Activated CD8-positive, alpha-beta memory T cell treated with anti-CD3 and anti-CD28 coated beads, Interleukin-2, amount 50 U/mL, for 1 hour (primary cell): ENCODE measurements around the gene AGAP1.

ENCODE experiments used
- DNase-seq: peaks from one replicate; pipeline ENCODE4 v3.0.0-alpha.2; 2020; ENCODE audit errors: extremely low read depth

AGAP1 gene

GRCh38 chr2:235765181-235765820 is 271.5 kb downstream of the AGAP1 start:
- no peak for DNase-seq

GRCh38 chr2:235766278-235766677 is 272.4 kb downstream of the AGAP1 start:
- DNase-seq, result no peak

- DNase-seq, result no peak
Observed at GRCh38 chr2:235768606-235769005, 274.8 kb downstream of the AGAP1 start.

GRCh38 chr2:235769046-235769445 is 275.2 kb downstream of the AGAP1 start:
- no peak for DNase-seq

- no peak for DNase-seq
Observed at GRCh38 chr2:235770909-235771820, 277.3 kb downstream of the AGAP1 start.

- no peak for DNase-seq
Observed at GRCh38 chr2:235773188-235773928, 279.5 kb downstream of the AGAP1 start.

GRCh38 chr2:235774153-235774870 is 280.5 kb downstream of the AGAP1 start:
- DNase-seq, result no peak

GRCh38 chr2:235776531-235776930 is 282.7 kb downstream of the AGAP1 start:
- no peak for DNase-seq

- DNase-seq, result no peak
Observed at GRCh38 chr2:235779444-235779896, 285.6 kb downstream of the AGAP1 start.

GRCh38 chr2:235780401-235780800 is 286.6 kb downstream of the AGAP1 start:
- no peak for DNase-seq

GRCh38 chr2:235781775-235782174 is 287.9 kb downstream of the AGAP1 start:
- DNase-seq, result no peak

GRCh38 chr2:235784788-235785187 is 290.9 kb downstream of the AGAP1 start:
- DNase-seq, result no peak

GRCh38 chr2:235789552-235789951 is 295.7 kb downstream of the AGAP1 start:
- DNase-seq, result no peak

GRCh38 chr2:235793163-235793752 is 299.4 kb downstream of the AGAP1 start:
- no peak for DNase-seq

- no peak for DNase-seq
Observed at GRCh38 chr2:235799281-235799680, 305.4 kb downstream of the AGAP1 start.

GRCh38 chr2:235802542-235802941 is 308.7 kb downstream of the AGAP1 start:
- no peak for DNase-seq

- DNase-seq, result no peak
Observed at GRCh38 chr2:235803028-235803427, 309.2 kb downstream of the AGAP1 start.

GRCh38 chr2:235804676-235805075 is 310.8 kb downstream of the AGAP1 start:
- DNase-seq, result no peak

GRCh38 chr2:235806986-235807750 is 313.3 kb downstream of the AGAP1 start:
- DNase-seq, result no peak

- no peak for DNase-seq
Observed at GRCh38 chr2:235808366-235808765, 314.5 kb downstream of the AGAP1 start.

- DNase-seq, result no peak
Observed at GRCh38 chr2:235810252-235810651, 316.4 kb downstream of the AGAP1 start.
